Measurements from ENCODE around the gene MED4.

Gene MED4

GRCh38 chr13:48028066-48028465 is 66.8 kb downstream of the MED4 start:
- no peak for DNase-seq

All from Kasumi-1 (cell line).